Prostate gland (tissue), 2 donors: ENCODE results near the gene RPL3.

ENCODE experiments used
- POLR2A ChIP-seq: fragments of 450-650 bp; IDR thresholded peaks from one replicate; pipeline ENCODE4 v1.6.1; 2016; ENCODE audit warnings: antibody characterized with exemption, mild to moderate bottlenecking
- TF ChIP-seq, protein P1 (sequence below), 4 experiments: fragments of 200-600 bp in 2 of 4; fragments of 450-650 bp in 2 of 4; sonication (generic) in 2 of 4; IDR thresholded peaks; 1 replicate in 3 of 4; 2 replicates in 1 of 4; pipeline ENCODE4 v1.5.1; 2016 to 2019; ENCODE audit warnings: antibody characterized with exemption in 4 of 4, mild to moderate bottlenecking in 2 of 4, moderate library complexity in 2 of 4

DNA sequence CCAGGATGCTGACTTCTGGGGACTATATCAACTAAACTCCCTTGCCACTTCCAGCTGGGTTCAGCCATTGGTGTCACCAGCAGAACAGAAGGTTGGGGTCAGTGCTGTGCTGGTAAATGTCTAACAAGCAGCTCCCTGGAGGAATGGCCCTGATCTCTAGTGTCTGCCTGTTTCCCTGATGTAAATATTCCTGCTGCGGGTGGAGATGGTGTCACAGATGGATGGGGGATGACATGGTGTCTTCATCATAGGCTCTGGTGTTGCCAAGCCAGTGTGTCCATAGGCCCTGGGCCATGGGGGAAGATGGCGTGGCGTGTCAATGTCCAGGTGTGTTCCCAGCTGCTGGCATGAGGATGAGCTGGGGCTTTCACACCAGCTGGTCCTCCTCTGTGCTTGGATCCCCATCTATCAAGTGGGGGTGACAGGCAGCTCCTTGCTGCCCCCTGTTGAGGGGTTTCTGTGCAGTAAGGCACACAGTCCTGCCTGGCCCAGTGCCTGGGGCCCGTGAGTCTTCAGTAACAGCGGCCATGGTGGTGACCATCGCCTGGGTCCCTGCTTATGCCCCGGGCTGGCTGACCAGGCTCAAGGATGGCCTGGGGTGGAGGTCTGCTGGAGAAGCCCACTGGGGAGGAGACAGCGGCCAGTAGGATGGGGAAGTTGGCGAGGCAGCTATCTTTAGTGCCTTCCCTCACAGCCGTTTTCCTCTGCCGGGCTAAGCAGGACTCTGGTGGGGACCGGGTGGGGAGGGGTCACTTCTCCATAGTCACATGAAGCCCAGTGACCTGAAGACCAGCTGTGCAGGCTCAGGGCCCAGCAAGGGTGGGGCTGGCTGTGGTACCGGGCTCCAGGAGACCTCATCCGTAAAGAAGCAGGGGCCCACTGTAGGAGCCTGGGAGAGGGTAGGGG, 12.7 kb downstream of the RPL3 start:
- no peak for TF ChIP-seq POLR2A
- TF ChIP-seq, protein P1, sequence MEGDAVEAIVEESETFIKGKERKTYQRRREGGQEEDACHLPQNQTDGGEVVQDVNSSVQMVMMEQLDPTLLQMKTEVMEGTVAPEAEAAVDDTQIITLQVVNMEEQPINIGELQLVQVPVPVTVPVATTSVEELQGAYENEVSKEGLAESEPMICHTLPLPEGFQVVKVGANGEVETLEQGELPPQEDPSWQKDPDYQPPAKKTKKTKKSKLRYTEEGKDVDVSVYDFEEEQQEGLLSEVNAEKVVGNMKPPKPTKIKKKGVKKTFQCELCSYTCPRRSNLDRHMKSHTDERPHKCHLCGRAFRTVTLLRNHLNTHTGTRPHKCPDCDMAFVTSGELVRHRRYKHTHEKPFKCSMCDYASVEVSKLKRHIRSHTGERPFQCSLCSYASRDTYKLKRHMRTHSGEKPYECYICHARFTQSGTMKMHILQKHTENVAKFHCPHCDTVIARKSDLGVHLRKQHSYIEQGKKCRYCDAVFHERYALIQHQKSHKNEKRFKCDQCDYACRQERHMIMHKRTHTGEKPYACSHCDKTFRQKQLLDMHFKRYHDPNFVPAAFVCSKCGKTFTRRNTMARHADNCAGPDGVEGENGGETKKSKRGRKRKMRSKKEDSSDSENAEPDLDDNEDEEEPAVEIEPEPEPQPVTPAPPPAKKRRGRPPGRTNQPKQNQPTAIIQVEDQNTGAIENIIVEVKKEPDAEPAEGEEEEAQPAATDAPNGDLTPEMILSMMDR (IDR thresholded peaks at IDR 0.05) = peak in 2 of 4 experiments; percentile 21 to 30
